ENCODE results near the gene ASIC2.

- TF ChIP-seq CTCF (conservative IDR thresholded peaks at IDR 0.05; ENCODE audit: low read depth, low read length) (no peak), EZH2 (IDR thresholded peaks at IDR 0.05; ENCODE audit: low read length, unreplicated experiment) (no peak)
These were observed 307.9 kb downstream of the ASIC2 start for GRCh38 chr17:32985050-32985756.
